NCI-H1092 (cell line): ENCODE results near the gene ZFP62.
A peak's percentile ranks its signal among the peaks of the same experiment; 100 is the strongest.
"Not testable (repeated sequence)": the region's sequence is repeated elsewhere in the genome, so short reads cannot be mapped to it uniquely, and the experiment has no call there.

Experiments used
- DNase-seq: peaks from one replicate; lab custom pipeline; 2025; lab: John Stamatoyannopoulos, UW

The ZFP62 gene

GRCh38 chr5:180860887-180861822 is at the start of gene ZFP62:
TSS of gene ZFP62 (minus strand) at chr5:180861276. CDS start at chr5:180861219, 57 bp downstream.
- peak; percentile 74 for DNase-seq

GRCh38 chr5:180910735-180911134 is 49.7 kb upstream of the ZFP62 start:
- DNase-seq: no peak

GRCh38 chr5:180910182-180910581 is 49.1 kb upstream of the ZFP62 start:
- DNase-seq: no peak

- no peak for DNase-seq
These were observed 48.7 kb upstream of the ZFP62 start for GRCh38 chr5:180909782-180910181.

GRCh38 chr5:180908998-180909731 is 48.1 kb upstream of the ZFP62 start:
- DNase-seq: no peak

- no peak for DNase-seq
These were observed 47.3 kb upstream of the ZFP62 start for GRCh38 chr5:180908400-180908799.

- DNase-seq: no peak
These were observed 40.4 kb upstream of the ZFP62 start for GRCh38 chr5:180901319-180902009.

- DNase-seq: no peak
These were observed 39.1 kb upstream of the ZFP62 start for GRCh38 chr5:180900178-180900577.

GRCh38 chr5:180898621-180899246 is 37.7 kb upstream of the ZFP62 start, which contains the start of gene BTNL8:
TSS of gene BTNL8 (plus strand) at chr5:180899159. CDS start at chr5:180899311, 152 bp downstream.
- DNase-seq: no peak

GRCh38 chr5:180895330-180895729 is 34.3 kb upstream of the ZFP62 start:
- DNase-seq: not testable (repeated sequence)

GRCh38 chr5:180889381-180889780 is 28.3 kb upstream of the ZFP62 start:
- DNase-seq: no peak

- DNase-seq: not testable (repeated sequence)
These were observed 24.9 kb upstream of the ZFP62 start for GRCh38 chr5:180885845-180886529.

GRCh38 chr5:180875860-180876426 is 14.9 kb upstream of the ZFP62 start:
- DNase-seq: no peak

- DNase-seq: no peak
These were observed 13.9 kb upstream of the ZFP62 start for GRCh38 chr5:180874804-180875582.

GRCh38 chr5:180873615-180874520 is 12.8 kb upstream of the ZFP62 start:
- DNase-seq: no peak

- no peak for DNase-seq
These were observed 11.3 kb upstream of the ZFP62 start for GRCh38 chr5:180872419-180872818.

- no peak for DNase-seq
These were observed 9.4 kb upstream of the ZFP62 start for GRCh38 chr5:180870276-180871068.

- DNase-seq: no peak
These were observed 8.5 kb upstream of the ZFP62 start for GRCh38 chr5:180869587-180869986.
